HG03571 (cell line): Measurements from ENCODE around the gene JADE2.
"Not testable (repeated sequence)": the region's sequence is repeated elsewhere in the genome, so short reads cannot be mapped to it uniquely, and the experiment has no call there.

Source experiments
- ATAC-seq: cut with Tn5 transposase; IDR thresholded peaks from one replicate; pipeline ENCODE4 v1.9.1; 2021; ENCODE audit not compliant: unreplicated experiment

Gene JADE2

DNA sequence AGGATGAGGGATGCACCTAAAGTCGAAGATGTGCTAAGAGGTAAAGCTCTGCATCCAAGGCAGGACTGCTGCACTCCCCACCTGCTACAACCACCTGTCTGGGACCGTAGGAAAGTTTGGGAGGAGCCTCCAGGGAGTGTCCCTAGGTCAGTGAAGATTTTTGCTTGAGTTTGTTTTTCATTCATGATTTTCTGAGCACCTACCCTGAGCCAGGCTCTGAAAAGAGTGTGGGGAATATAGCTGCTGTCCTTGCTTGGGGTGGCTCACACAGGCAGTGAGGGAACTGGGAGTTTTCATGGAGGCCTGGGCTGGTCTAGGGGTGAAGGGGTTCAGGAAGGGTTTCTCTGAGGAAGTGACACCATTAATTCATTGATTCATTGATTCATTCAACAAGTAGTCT, 58.3 kb downstream of the JADE2 start:
- ATAC-seq = no peak

DNA sequence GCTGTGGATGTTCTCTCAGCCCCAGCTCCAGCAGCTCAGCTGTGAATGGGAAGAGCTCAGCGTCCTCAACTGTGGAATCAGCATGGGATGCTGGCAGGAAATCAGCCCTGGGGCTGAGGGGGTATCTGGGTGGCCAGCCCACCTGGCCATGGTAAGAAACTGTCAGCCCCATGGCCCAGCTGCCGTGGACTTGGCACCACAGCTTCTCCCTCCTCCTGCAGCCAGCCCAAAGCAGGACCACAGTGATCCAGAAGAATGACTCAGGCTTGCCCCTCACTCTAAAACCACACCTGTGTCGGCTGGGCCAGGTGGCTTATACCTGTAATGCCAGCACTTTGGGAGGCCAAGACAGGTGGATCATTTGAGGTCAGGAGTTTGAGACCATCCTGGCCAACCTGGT, 59.2 kb downstream of the JADE2 start:
- ATAC-seq = no peak

- no peak for ATAC-seq
These were observed 60.5 kb downstream of the JADE2 start for GRCh38 chr5:134585966-134586365.

DNA sequence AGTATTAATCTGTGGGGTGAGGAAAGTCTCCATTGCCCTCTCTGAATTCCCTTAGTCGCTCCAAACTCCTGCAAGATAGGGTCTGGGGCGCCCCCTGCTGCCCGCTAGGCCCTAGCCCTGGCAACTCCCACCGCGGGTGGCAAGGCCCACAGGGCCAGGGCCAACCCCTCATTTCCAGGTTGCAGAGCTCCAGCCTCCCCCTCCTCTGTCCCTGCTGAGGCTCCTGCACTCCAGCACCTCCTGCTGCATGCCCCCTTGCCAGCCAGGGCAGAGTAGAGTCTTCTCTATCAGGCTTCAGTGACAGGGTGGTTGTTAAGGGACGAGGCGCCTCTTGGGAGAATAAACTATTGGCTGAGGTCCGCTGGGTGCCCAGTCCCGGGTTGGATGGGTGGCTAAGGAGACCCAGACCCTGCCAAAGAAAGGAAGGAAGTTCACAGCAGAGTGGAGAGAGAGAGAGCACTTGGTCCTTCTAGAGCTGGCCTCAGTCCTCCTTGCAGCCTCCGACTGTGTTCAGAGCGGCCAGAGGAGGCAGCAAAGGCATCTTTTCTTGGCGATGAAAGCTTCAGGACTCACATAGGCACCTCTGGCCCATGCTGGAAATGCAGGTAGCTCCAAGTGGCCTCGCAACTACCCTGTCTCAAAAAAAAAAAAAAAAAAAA, 61.5 kb downstream of the JADE2 start:
- peak; percentile 75 for ATAC-seq

- no peak for ATAC-seq
These were observed 65.7 kb downstream of the JADE2 start for GRCh38 chr5:134590992-134591659.

DNA sequence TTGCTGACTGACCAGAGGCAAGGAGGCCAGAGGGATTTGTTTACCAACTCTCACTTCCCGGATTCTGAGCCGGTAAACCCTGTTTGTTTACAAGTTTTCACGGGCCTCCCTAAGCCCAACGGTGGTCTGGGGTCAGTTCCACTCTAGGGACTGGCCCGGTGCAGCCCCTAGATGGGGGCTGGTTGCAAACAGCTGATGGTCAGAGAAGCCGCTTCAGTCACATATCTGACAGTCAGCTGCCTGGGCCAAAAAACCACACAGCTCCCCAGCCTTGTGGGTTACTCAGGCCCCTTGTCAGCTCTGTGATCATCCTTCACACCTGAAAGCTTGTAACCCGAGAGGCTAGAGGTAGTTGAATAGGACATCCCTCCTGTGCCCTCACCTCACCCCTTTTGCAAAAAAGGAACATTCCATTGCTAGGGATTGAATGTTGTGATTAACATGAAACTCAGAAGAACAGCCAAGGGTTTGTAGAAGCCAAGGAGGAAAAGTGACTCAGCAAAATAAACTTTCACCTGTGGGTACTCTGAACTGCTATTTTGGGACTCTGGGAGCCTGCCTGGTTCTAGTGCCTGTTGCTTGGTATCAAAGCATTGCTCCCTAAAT, 66.8 kb downstream of the JADE2 start:
- no peak for ATAC-seq

- ATAC-seq = no peak
These were observed 68.9 kb downstream of the JADE2 start for GRCh38 chr5:134594336-134594735.

DNA sequence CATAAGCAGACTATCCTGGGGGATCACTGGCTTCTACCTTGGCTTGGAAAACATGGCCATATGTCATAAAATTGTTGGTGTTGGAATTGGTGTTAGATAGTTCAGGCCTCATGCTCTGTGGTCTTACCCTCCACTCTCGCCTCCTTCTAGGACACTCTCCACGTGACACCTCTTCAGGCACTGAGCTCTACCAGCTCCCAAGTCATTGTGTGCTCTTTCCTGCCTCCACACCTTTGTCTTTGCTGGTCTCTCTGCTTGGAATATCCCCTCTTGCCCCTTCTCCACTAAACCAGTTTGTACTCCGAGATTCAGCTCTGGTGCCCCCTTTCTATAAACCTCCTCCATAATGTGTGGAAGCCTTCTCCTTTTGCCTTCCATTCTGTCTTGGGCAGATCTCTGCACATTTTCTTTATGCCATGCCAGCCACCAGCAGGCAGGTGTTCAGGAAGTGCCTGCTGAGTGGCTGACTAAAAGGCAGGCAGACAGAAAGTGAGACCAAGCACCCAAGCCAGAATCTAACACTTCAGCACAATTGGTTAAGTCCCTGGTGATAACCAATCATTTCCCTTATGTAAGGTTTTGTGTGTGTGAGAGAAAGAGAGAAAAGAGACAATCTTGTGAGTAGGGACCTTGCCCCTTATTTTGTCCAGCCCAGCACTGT, 69.5 kb downstream of the JADE2 start:
- ATAC-seq = peak; percentile 60

DNA sequence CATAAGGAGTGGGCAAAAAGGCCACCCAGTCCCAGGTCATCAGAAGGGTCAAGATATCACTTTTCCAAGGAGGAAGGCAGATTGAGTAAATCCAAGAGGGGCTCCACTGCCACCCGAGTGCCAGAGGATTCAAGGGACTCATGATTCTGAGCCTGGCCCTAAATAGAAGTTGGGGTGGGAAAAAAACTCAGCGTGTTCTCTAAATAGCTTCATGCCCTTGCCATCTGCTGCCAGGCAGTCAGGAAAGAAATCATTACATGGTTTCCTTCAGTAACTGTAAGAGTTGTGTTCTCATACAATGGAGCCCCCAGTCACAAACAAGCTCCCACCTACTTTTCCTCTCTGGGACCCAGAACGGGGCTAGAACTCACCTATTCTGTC, 70.0 kb downstream of the JADE2 start:
- ATAC-seq = no peak

GRCh38 chr5:134599820-134600219, 74.3 kb downstream of the JADE2 start:
- ATAC-seq = not testable (repeated sequence)

GRCh38 chr5:134600600-134600999, 75.1 kb downstream of the JADE2 start:
- ATAC-seq = no peak

DNA sequence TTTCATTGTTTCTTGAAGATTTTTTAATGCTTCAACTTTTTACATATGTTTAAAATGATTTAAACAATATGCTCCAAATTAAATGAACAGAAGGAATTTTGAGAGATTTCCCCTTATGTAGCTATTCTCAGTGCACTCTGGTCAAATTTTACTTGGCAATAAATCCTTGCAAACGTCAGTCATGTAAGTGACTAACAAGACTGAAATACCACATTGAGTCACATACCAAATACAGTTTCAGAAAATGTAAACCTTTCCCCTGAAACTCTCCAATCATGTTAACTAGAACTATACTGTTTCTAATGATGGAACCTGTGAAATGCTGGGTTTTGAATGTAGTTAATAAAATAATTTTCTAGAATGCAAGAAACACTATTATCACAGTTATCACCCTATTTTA, 77.6 kb downstream of the JADE2 start:
- ATAC-seq = no peak

- ATAC-seq = no peak
These were observed 79.4 kb downstream of the JADE2 start for GRCh38 chr5:134604908-134605307.

DNA sequence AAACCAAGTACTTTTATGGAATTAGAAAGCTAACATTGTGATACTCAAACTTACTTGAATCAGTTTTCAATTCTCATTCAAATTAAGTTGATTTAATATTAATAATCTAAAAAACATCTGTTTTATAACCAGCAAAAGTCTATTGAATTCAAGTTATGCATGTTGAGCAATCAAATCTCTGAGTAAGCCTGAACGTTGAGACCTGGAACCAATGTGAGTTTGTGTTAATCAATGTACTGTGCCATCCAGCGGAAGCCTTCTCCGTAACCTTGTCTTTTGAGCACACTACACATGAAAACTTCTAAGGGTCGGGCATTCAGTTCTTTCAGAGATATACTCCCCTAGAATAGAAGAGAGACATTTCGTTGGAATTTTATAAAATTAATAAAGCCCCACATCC, 81.3 kb downstream of the JADE2 start:
- no peak for ATAC-seq

DNA sequence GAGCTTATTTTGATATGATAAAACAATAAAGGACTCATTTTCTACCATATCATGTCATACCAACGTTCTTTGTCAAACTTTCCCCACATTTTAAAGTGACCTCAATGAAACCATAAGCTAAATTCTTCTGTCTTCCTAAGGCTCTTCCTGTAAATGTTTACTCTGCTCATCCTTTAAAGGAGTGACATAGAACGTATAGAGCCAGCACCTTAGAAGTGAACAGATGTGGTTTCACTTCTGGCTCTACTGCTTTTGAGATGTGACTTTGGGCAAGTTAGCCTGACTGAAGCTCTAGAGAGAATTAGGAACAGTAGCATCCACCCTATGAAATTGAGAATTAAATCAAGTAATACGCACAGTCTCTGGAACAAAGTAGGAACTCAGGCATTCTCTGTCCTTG, 83.1 kb downstream of the JADE2 start:
- ATAC-seq = no peak

- ATAC-seq = peak; percentile 64
These were observed 83.9 kb downstream of the JADE2 start for GRCh38 chr5:134609232-134609851.

DNA sequence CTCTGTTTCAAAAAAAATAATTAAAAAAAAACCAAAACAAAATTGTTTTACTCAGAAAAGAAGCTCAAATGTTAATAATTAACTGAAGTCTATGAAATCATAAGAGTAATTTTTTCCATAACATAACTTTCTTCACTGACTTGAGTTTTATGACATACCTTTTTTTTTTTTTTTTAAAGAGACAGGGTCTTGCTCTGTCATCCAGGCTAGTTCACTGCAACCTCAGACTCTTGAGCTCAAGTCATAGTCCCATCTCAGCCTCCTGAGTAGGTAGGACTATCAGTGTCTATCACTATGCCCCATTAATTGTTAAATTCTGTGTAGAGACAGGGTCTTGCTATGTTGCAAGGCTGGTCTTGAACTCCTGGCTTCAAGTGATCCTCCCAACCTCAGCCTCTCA, 85.3 kb downstream of the JADE2 start:
- ATAC-seq = no peak

GRCh38 chr5:134611515-134611914, 86.0 kb downstream of the JADE2 start:
- ATAC-seq = no peak

DNA sequence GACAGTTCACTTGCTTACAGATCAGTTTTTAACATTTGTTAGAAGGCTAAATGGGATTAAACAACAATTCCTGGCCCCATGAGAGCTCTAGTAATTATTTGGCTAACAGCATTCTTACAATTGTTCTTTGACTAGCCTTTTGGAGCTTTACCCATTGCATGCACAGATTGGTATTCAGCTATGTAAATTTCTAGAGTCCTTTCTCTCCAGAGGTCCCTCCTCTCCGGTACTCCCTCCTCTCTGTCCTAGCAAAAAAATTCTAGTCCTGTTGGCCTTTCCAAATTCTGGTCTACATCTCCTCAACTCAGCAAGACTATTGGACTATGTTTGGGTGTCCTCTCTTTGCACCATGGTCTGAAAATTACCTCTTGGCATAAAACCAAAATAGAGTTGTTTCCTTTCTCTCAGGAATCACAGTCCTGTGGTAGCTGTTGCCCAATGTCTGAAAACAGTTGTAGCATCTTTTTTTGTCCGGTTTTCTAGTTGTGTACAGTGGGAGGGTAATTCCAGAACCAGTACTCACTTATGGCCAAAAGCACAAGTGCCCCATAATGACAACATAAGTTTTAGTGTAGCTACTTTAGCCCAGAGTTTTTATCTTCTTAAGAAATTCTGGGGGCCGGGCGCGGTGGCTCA, 89.1 kb downstream of the JADE2 start:
- ATAC-seq = no peak

DNA sequence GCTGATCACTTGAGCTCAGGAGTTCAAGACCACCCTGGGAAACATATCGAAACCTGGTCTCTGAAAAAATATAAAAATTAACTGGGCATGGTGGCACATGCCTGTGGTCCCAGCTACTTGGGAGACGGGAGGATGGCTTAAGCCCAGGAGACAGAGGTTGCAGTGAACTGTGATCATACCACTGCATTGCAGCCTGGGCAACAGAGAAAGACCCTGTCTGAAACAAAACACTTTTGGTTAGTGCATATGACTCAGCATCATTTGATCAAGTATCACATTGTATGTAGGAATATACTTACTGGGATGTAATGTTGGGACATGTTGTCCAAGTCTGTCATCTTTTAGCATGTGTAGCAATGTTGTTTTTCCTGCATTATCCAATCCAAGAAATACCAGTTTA, 95.2 kb downstream of the JADE2 start:
- ATAC-seq = no peak

GRCh38 chr5:134625559-134625958, 100.1 kb downstream of the JADE2 start:
- ATAC-seq = no peak
